Esophagus muscularis mucosa (tissue), 3 donors: ENCODE data around the gene SERHL2.
"Not testable (repeated sequence)": the region's sequence is repeated elsewhere in the genome, so short reads cannot be mapped to it uniquely, and the experiment has no call there.

Experiments
- CTCF ChIP-seq, 3 experiments: fragments of 200-600 bp in 2 of 3; fragments of 450-650 bp in 1 of 3; sonication (generic) in 2 of 3; IDR thresholded peaks; one replicate each; pipeline ENCODE4 v1.5.1; 2017 to 2019; ENCODE audit warnings: antibody characterized with exemption in 3 of 3, mild to moderate bottlenecking in 2 of 3, moderate library complexity in 1 of 3
- EP300 ChIP-seq: sonication (generic); formaldehyde crosslinking; IDR thresholded peaks from one replicate; pipeline ENCODE4 v1.6.1; 2017; ENCODE audit warnings: antibody characterized with exemption

GRCh38 chr22:42535082-42535731 lies 18.5 kb upstream of the SERHL2 start:
- TF ChIP-seq CTCF (IDR thresholded peaks at IDR 0.05); EP300: not testable (repeated sequence)
